BLaER1 (cell line): Measurements from ENCODE around the gene SMPD3.

ENCODE experiments used
- H3K27ac ChIP-seq: shearing (Covaris generic); formaldehyde crosslinking; 2 replicates; pipeline ENCODE4 v1.8.1; 2022
- H3K27me3 ChIP-seq: shearing (Covaris generic); formaldehyde crosslinking; 2 replicates; pipeline ENCODE4 v1.8.1; 2022
- H3K36me3 ChIP-seq: shearing (Covaris generic); formaldehyde crosslinking; 2 replicates; pipeline ENCODE4 v1.8.1; 2022
- H3K4me1 ChIP-seq: shearing (Covaris generic); formaldehyde crosslinking; 2 replicates; pipeline ENCODE4 v1.8.1; 2022
- H3K4me2 ChIP-seq: shearing (Covaris generic); formaldehyde crosslinking; 2 replicates; pipeline ENCODE4 v1.8.1; 2022
- H3K4me3 ChIP-seq: shearing (Covaris generic); formaldehyde crosslinking; 2 replicates; pipeline ENCODE4 v1.8.1; 2022
- H3K9ac ChIP-seq: shearing (Covaris generic); formaldehyde crosslinking; 2 replicates; pipeline ENCODE4 v1.8.1; 2022
- H3K9me3 ChIP-seq: shearing (Covaris generic); formaldehyde crosslinking; 2 replicates; pipeline ENCODE4 v1.8.1; 2022
- H4K20me1 ChIP-seq: shearing (Covaris generic); formaldehyde crosslinking; 2 replicates; pipeline ENCODE4 v1.8.1; 2022
- Cebpa-rat ChIP-seq: shearing (Covaris generic); IDR thresholded peaks from 2 replicates; pipeline ENCODE4 v1.8.1; 2022

The SMPD3 gene

GRCh38 chr16:68346892-68347480 lies 101.3 kb downstream of the SMPD3 start:
- Histone ChIP-seq H3K27ac (no peak overlapping the region), H3K9ac (peak overlapping the region; percentile 3; the same call in 1 of the 2 replicates), H3K4me3 (no peak overlapping the region), H3K36me3 (peaks cover 88% of the 10 kb centered on the region), H3K4me2 (peak overlapping the region; percentile 69), H3K9me3 (no peaks in the 10 kb centered on the region), H4K20me1 (peaks cover 66% of the 10 kb centered on the region), H3K27me3 (no peaks in the 10 kb centered on the region), H3K4me1 (peaks cover 69% of the 10 kb centered on the region)
- TF ChIP-seq Cebpa-rat: no peak

- H3K9ac ChIP-seq: no peak overlapping the region
- peaks cover 61% of the 10 kb centered on the region for H3K4me1 ChIP-seq
- no peak overlapping the region for H3K27ac ChIP-seq
- H3K9me3 ChIP-seq: no peaks in the 10 kb centered on the region
- peak overlapping the region; percentile 69 for H3K4me2 ChIP-seq
- no peaks in the 10 kb centered on the region for H3K27me3 ChIP-seq
- peaks cover 89% of the 10 kb centered on the region for H3K36me3 ChIP-seq
- H3K4me3 ChIP-seq: no peak overlapping the region
- TF ChIP-seq Cebpa-rat: no peak
- peaks cover 59% of the 10 kb centered on the region for H4K20me1 ChIP-seq
These were observed 102.2 kb downstream of the SMPD3 start for GRCh38 chr16:68345958-68346635.

DNA sequence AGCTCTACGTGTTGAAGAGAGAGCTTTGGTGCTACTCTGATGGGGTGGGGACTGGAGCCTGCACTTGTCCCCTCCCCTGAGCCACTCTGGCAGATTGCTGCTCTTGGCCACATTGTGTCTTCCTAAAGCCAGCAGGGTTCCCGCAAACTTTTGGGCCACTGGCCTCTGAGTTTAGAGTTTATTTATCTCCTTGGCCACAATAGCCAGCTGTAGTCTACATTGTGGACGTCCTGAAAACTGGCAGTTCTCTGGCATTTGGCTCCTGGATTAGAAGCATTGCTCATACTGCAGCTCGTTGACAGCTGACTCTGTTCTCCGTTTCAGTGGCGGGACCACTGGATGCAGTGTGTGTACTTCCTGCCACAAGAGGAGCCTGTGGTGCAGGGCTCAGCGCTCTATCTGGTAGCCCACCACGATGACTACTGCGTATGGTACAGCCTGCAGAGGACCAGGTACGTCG lies 102.9 kb downstream of the SMPD3 start:
- H3K9ac ChIP-seq: no peak overlapping the region
- H3K27ac ChIP-seq: no peak overlapping the region
- peaks cover 89% of the 10 kb centered on the region for H3K36me3 ChIP-seq
- no peaks in the 10 kb centered on the region for H3K27me3 ChIP-seq
- H3K4me3 ChIP-seq: no peak overlapping the region
- H3K4me1 ChIP-seq: peaks cover 54% of the 10 kb centered on the region
- H3K9me3 ChIP-seq: no peaks in the 10 kb centered on the region
- H4K20me1 ChIP-seq: peaks cover 52% of the 10 kb centered on the region
- H3K4me2 ChIP-seq: peak overlapping the region; percentile 18
- no peak for TF ChIP-seq Cebpa-rat

- H3K4me2 ChIP-seq: no peak overlapping the region
- peaks cover 44% of the 10 kb centered on the region for H4K20me1 ChIP-seq
- H3K27ac ChIP-seq: no peak overlapping the region
- no peak for TF ChIP-seq Cebpa-rat
- H3K4me3 ChIP-seq: no peak overlapping the region
- no peaks in the 10 kb centered on the region for H3K9me3 ChIP-seq
- H3K9ac ChIP-seq: no peak overlapping the region
- H3K36me3 ChIP-seq: peaks cover 89% of the 10 kb centered on the region
- peaks cover 54% of the 10 kb centered on the region for H3K4me1 ChIP-seq
- H3K27me3 ChIP-seq: no peaks in the 10 kb centered on the region
These were observed 104.1 kb downstream of the SMPD3 start for GRCh38 chr16:68344252-68344651.

- Histone ChIP-seq H3K4me3 (no peak overlapping the region), H3K27ac (no peak overlapping the region), H3K9me3 (no peaks in the 10 kb centered on the region), H3K4me2 (no peak overlapping the region), H3K27me3 (no peaks in the 10 kb centered on the region), H3K36me3 (peaks cover 89% of the 10 kb centered on the region), H3K9ac (no peak overlapping the region), H4K20me1 (peaks cover 34% of the 10 kb centered on the region), H3K4me1 (peaks cover 52% of the 10 kb centered on the region)
- no peak for TF ChIP-seq Cebpa-rat
These were observed 105.2 kb downstream of the SMPD3 start for GRCh38 chr16:68343137-68343536.

DNA sequence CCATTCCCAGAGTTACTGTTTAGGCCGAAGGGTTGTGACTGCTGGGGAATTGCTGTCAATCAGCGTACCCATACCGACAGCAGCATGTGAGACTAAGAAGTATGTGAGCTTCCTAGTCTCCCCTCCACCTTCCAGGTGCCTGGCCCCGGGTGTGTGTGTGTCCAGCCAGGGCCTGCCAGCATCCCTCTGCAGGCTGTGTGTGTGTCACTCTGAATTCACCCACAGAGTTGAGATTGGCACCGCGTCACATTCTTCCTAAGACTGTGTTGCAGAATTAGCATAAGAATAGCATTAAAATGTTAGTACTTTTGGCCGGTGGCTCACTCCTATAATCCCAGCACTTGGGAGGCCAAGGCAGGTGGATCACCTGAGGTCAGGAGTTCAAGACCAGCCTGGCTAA lies 105.7 kb downstream of the SMPD3 start:
- no peaks in the 10 kb centered on the region for H3K9me3 ChIP-seq
- no peak overlapping the region for H3K4me2 ChIP-seq
- no peaks in the 10 kb centered on the region for H3K27me3 ChIP-seq
- peaks cover 91% of the 10 kb centered on the region for H3K36me3 ChIP-seq
- H3K4me1 ChIP-seq: peaks cover 46% of the 10 kb centered on the region
- H3K9ac ChIP-seq: no peak overlapping the region
- peaks cover 29% of the 10 kb centered on the region for H4K20me1 ChIP-seq
- TF ChIP-seq Cebpa-rat: no peak
- H3K4me3 ChIP-seq: no peak overlapping the region
- no peak overlapping the region for H3K27ac ChIP-seq

DNA sequence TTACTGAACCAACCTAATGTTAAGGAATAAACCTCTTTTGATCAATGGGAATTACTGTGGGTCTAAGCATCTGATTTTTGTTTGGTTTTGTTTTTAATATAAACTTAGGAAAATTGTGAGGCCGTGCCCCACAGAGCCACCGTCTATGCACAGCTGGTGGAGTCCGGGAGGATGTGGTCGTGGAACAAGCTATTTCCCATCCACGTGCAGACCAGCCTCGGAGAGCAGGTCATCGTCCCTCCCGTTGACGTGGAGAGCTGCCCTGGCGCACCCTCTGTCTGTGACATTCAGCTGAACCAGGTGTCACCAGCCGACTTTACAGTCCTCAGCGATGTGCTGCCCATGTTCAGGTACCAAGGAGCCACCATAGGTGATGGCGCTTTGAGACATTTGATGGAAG lies 109.1 kb downstream of the SMPD3 start:
- 0 out of 2 replicates have a peak, but pooled peaks cover 4% of the 10 kb centered on the region for H4K20me1 ChIP-seq
- no peak overlapping the region for H3K9ac ChIP-seq
- TF ChIP-seq Cebpa-rat: no peak
- H3K4me1 ChIP-seq: peaks cover 24% of the 10 kb centered on the region
- H3K4me3 ChIP-seq: no peak overlapping the region
- H3K4me2 ChIP-seq: peak overlapping the region; percentile 30; the same call in 1 of the 2 replicates
- H3K9me3 ChIP-seq: no peaks in the 10 kb centered on the region
- H3K27ac ChIP-seq: peak overlapping the region; percentile 51
- H3K27me3 ChIP-seq: no peaks in the 10 kb centered on the region
- H3K36me3 ChIP-seq: peaks cover 98% of the 10 kb centered on the region

GRCh38 chr16:68338326-68339119 lies 109.8 kb downstream of the SMPD3 start:
- Histone ChIP-seq H3K27ac (peak overlapping the region; percentile 51), H3K27me3 (no peaks in the 10 kb centered on the region), H3K4me2 (peak overlapping the region; percentile 30; the same call in 1 of the 2 replicates), H3K4me3 (no peak overlapping the region), H4K20me1 (0 out of 2 replicates have a peak, but pooled peaks cover 4% of the 10 kb centered on the region), H3K4me1 (peaks cover 31% of the 10 kb centered on the region), H3K9ac (no peak overlapping the region), H3K36me3 (peaks cover 98% of the 10 kb centered on the region), H3K9me3 (no peaks in the 10 kb centered on the region)
- TF ChIP-seq Cebpa-rat: no peak

DNA sequence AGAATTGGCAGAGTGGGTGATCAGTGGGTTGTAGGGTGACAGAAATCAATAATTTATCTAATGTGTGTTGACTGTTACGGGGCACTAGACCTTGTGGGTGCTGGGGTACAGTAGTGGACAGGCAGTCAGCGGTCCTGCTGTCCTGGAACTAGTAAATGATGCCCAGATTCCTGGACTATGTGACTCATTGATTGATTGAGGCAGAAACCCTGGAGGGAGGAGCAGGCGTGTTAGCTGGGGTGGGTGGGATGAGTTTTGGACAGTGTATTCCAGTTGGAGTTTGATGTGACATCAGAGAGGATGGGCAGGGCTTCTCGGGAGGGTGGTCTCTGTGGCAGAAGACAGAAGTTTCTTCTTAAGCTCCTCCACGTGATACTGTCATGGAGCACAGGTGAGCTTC lies 113.1 kb downstream of the SMPD3 start:
- TF ChIP-seq Cebpa-rat: no peak
- Histone ChIP-seq H3K27me3 (no peaks in the 10 kb centered on the region), H3K36me3 (peaks cover 72% of the 10 kb centered on the region), H3K4me3 (no peak overlapping the region), H3K27ac (0 out of 2 replicates have a peak overlapping the region, but pooled peaks have one; percentile 61), H3K4me2 (no peak overlapping the region), H3K9me3 (no peaks in the 10 kb centered on the region), H3K9ac (no peak overlapping the region), H3K4me1 (peaks cover 58% of the 10 kb centered on the region), H4K20me1 (0 out of 2 replicates have a peak, but pooled peaks cover 4% of the 10 kb centered on the region)
